ENCODE data around the gene SUSD1. TPM values are rescaled to one million over a fixed set of nuclear protein-coding genes. Genes with fewer than 3 reads are reported as not detected.
"Not testable (repeated sequence)": the region's sequence is repeated elsewhere in the genome, so short reads cannot be mapped to it uniquely, and the experiment has no call there.

The SUSD1 gene
- total RNA-seq, 3 donors from 2014 or later: 6.4 to 17.3 (median 13.1) TPM

GRCh38 chr9:112193572-112194288 is 18.6 kb upstream of the SUSD1 start:
- DNase-seq (ENCODE audit: low spot score in 2 of 2): no peak
- no peak overlapping the region for H3K4me3 ChIP-seq
- peak overlapping the region in 1 of 2 donors; percentile 66 for H3K27ac ChIP-seq

GRCh38 chr9:112190320-112190719 is 15.2 kb upstream of the SUSD1 start:
- H3K27ac ChIP-seq; H3K9me3 ChIP-seq; H3K27me3 ChIP-seq; intact Hi-C loops (cut with DNase I; ENCODE audit: low total_unique reads); H3K36me3 ChIP-seq; H3K4me1 ChIP-seq; DNase-seq (ENCODE audit: low spot score in 2 of 2); H3K4me3 ChIP-seq: not testable (repeated sequence)

More at GRCh38 chr9:112193572-112194288, 18.6 kb upstream of the SUSD1 start:
- intact Hi-C loops (cut with DNase I; ENCODE audit: low total_unique reads): loop anchor here (2.0 kb wide), 1 partner anchor 33 kb away; no protein-coding TSS in a partner anchor
- Histone ChIP-seq H3K36me3 (no peaks in the 10 kb centered on the region), H3K9me3 (no peaks in the 10 kb centered on the region), H3K27me3 (no peaks in the 10 kb centered on the region), H3K4me1 (no peaks in the 10 kb centered on the region)
- TF ChIP-seq POLR2AphosphoS5 (IDR thresholded peaks at IDR 0.05) (no peak), CTCF (IDR thresholded peaks at IDR 0.05) (no peak), POLR2A (IDR thresholded peaks at IDR 0.05) (no peak)

- no peak overlapping the region for H3K27ac ChIP-seq
- no peaks in the 10 kb centered on the region for H3K36me3 ChIP-seq
- intact Hi-C loops (cut with DNase I; ENCODE audit: low total_unique reads): no loop called here
- no peak overlapping the region for H3K4me3 ChIP-seq
- H3K9me3 ChIP-seq: no peaks in the 10 kb centered on the region
- DNase-seq (ENCODE audit: low spot score in 2 of 2): no peak
- TF ChIP-seq POLR2AphosphoS5 (IDR thresholded peaks at IDR 0.05) (no peak), POLR2A (IDR thresholded peaks at IDR 0.05) (no peak), CTCF (IDR thresholded peaks at IDR 0.05) (no peak)
- no peaks in the 10 kb centered on the region for H3K27me3 ChIP-seq
- H3K4me1 ChIP-seq: no peaks in the 10 kb centered on the region
These were observed 13.8 kb upstream of the SUSD1 start for GRCh38 chr9:112188884-112189283.

GRCh38 chr9:112187404-112187803 is 12.3 kb upstream of the SUSD1 start:
- Histone ChIP-seq H3K36me3 (no peaks in the 10 kb centered on the region), H3K9me3 (no peaks in the 10 kb centered on the region), H3K27ac (no peak overlapping the region), H3K4me3 (no peak overlapping the region), H3K27me3 (no peaks in the 10 kb centered on the region), H3K4me1 (no peaks in the 10 kb centered on the region)
- intact Hi-C loops (cut with DNase I; ENCODE audit: low total_unique reads): no loop called here
- DNase-seq (ENCODE audit: low spot score in 2 of 2): no peak
- TF ChIP-seq POLR2AphosphoS5 (IDR thresholded peaks at IDR 0.05): no peak
- no peak for TF ChIP-seq POLR2A (IDR thresholded peaks at IDR 0.05)
- TF ChIP-seq CTCF (IDR thresholded peaks at IDR 0.05): no peak

- intact Hi-C loops (cut with DNase I; ENCODE audit: low total_unique reads): no loop called here
- Histone ChIP-seq H3K9me3 (no peaks in the 10 kb centered on the region), H3K27ac (no peak overlapping the region), H3K36me3 (no peaks in the 10 kb centered on the region), H3K4me1 (no peaks in the 10 kb centered on the region), H3K4me3 (no peak overlapping the region), H3K27me3 (no peaks in the 10 kb centered on the region)
- no peak for TF ChIP-seq POLR2A (IDR thresholded peaks at IDR 0.05)
- no peak for TF ChIP-seq POLR2AphosphoS5 (IDR thresholded peaks at IDR 0.05)
- no peak for TF ChIP-seq CTCF (IDR thresholded peaks at IDR 0.05)
- DNase-seq (ENCODE audit: low spot score in 2 of 2): no peak
These were observed 11.6 kb upstream of the SUSD1 start for GRCh38 chr9:112186695-112187094.
